ENCODE measurements around the gene FRK. TPM values are rescaled to one million over a fixed set of nuclear protein-coding genes. Genes with fewer than 3 reads are reported as not detected.

Gene FRK
- total RNA-seq, 1 donor from 2014 or later = 7.4 TPM

GRCh38 chr6:116087437-116088027 is 26.8 kb upstream of the FRK start:
- Histone ChIP-seq H3K36me3 (no peaks in the 10 kb centered on the region), H3K9me3 (no peaks in the 10 kb centered on the region), H3K4me3 (no peak overlapping the region), H3K27ac (no peak overlapping the region), H3K27me3 (ENCODE audit: low read depth) (no peaks in the 10 kb centered on the region), H3K4me1 (no peaks in the 10 kb centered on the region)
- intact Hi-C loops (cut with DNase I) = no loop called here
- no peak for TF ChIP-seq CTCF (IDR thresholded peaks at IDR 0.05)
- DNase-seq (no peak), ATAC-seq (peak in 1 of 2 donors; percentile 11)

- no peak for ATAC-seq
- intact Hi-C loops (cut with DNase I) = no loop called here
- Histone ChIP-seq H3K9me3 (no peaks in the 10 kb centered on the region), H3K4me1 (no peaks in the 10 kb centered on the region), H3K27me3 (ENCODE audit: low read depth) (no peaks in the 10 kb centered on the region), H3K36me3 (no peaks in the 10 kb centered on the region), H3K4me3 (no peak overlapping the region), H3K27ac (no peak overlapping the region)
- no peak for TF ChIP-seq CTCF (IDR thresholded peaks at IDR 0.05)
- DNase-seq = no peak
These were observed 23.6 kb upstream of the FRK start for GRCh38 chr6:116084284-116084683.

GRCh38 chr6:116083052-116083451 is 22.4 kb upstream of the FRK start:
- DNase-seq (no peak), ATAC-seq (no peak)
- Histone ChIP-seq H3K36me3 (no peaks in the 10 kb centered on the region), H3K4me3 (no peak overlapping the region), H3K9me3 (no peaks in the 10 kb centered on the region), H3K27me3 (ENCODE audit: low read depth) (no peaks in the 10 kb centered on the region), H3K27ac (no peak overlapping the region), H3K4me1 (no peaks in the 10 kb centered on the region)
- intact Hi-C loops (cut with DNase I) = no loop called here
- no peak for TF ChIP-seq CTCF (IDR thresholded peaks at IDR 0.05)

GRCh38 chr6:116078945-116079344 is 18.3 kb upstream of the FRK start:
- TF ChIP-seq CTCF (IDR thresholded peaks at IDR 0.05) = no peak
- no peak overlapping the region for H3K4me3 ChIP-seq
- no peak for ATAC-seq
- no peaks in the 10 kb centered on the region for H3K4me1 ChIP-seq
- DNase-seq = no peak
- no peaks in the 10 kb centered on the region for H3K27me3 ChIP-seq (ENCODE audit: low read depth)
- no peaks in the 10 kb centered on the region for H3K36me3 ChIP-seq
- H3K27ac ChIP-seq = no peak overlapping the region
- intact Hi-C loops (cut with DNase I) = no loop called here
- no peaks in the 10 kb centered on the region for H3K9me3 ChIP-seq

- Histone ChIP-seq H3K27me3 (ENCODE audit: low read depth) (no peaks in the 10 kb centered on the region), H3K9me3 (no peaks in the 10 kb centered on the region), H3K4me1 (no peaks in the 10 kb centered on the region), H3K36me3 (no peaks in the 10 kb centered on the region), H3K4me3 (no peak overlapping the region), H3K27ac (no peak overlapping the region)
- no peak for TF ChIP-seq CTCF (IDR thresholded peaks at IDR 0.05)
- DNase-seq (no peak), ATAC-seq (no peak)
- intact Hi-C loops (cut with DNase I) = no loop called here
These were observed 17.8 kb upstream of the FRK start for GRCh38 chr6:116078522-116078921.
